DMS 273 (cell line): ENCODE measurements around the gene BFAR.
"Not testable (repeated sequence)": the region's sequence is repeated elsewhere in the genome, so short reads cannot be mapped to it uniquely, and the experiment has no call there.

Experiments used
- DNase-seq: peaks from one replicate; lab custom pipeline; 2025; ENCODE audit not compliant: unreplicated experiment; lab: John Stamatoyannopoulos, UW

The BFAR gene

GRCh38 chr16:14632693-14633569, at the start of gene BFAR:
TSS of gene BFAR (plus strand) at chr16:14632951. CDS start at chr16:14644347, 11,396 bp downstream.
- peak; percentile 99 for DNase-seq

- DNase-seq = no peak
These were observed 47.5 kb upstream of the BFAR start for GRCh38 chr16:14585287-14585686.

- no peak for DNase-seq
These were observed 46.0 kb upstream of the BFAR start for GRCh38 chr16:14586637-14587305.

DNA sequence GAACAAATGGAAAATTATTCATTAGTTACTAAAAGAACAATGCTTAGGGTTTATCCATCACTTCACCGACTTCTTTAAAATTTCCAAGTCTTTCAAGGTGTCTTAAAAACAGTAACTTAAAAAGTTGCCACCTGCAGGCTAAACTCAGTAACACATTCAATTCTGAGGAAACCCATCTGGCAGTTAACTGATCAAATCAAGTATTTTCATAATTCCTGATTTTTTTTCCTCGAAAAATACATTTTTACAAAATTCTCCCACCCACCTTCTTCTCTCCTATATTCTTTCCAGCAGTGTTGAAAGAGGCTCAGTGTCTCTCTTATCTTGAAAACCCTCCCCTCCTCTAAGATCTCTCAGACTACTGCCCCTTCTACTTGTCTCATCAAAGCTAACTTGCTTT, 32.6 kb upstream of the BFAR start:
- DNase-seq = peak; percentile 35

DNA sequence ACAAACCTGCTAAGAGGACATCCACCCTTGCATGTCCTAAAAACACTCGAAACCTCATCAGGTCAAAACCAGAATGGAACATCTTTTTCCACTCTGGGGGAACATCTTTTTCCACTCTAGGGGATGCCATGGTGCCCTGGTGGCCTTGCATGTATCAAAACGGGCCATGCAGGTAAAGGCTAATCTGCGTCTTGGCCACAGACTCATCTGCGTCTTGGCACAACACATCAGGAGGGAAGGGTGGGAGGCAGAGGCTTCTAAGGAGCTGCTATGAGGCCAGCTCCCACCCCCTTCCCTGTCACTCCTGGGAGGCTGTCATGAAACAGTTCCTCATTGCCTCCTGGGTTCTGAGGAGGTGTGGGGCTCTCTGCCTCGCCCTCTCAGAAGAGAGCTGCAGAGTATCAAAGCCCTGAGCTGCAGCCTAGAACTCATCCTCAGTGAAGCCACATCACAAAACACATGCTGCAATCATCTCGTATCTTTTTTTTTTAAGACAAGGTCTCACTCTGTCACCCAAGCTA, 30.2 kb upstream of the BFAR start:
- no peak for DNase-seq

DNA sequence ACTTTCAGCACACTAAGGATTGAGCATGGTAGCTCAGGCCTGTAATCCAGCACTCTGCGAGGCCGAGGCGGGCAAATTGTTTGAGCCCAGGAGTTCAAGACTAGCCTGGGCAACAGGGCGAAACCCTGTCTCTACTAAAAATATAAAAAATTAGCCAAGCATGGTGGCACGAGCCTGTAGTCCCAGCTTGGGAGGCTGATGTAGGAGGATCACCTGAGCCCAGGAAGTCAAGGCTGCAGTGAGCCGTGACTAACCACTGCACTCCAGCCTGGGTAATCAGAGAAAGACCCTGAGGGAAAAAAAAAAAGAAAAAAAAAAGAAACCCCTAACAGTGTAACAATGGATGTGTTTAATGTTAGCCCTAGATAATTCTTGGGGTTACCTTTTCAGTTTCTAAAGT, 26.6 kb upstream of the BFAR start:
- no peak for DNase-seq

- DNase-seq = no peak
These were observed 24.6 kb upstream of the BFAR start for GRCh38 chr16:14608111-14608566.

GRCh38 chr16:14608604-14609003, 24.1 kb upstream of the BFAR start:
- no peak for DNase-seq

DNA sequence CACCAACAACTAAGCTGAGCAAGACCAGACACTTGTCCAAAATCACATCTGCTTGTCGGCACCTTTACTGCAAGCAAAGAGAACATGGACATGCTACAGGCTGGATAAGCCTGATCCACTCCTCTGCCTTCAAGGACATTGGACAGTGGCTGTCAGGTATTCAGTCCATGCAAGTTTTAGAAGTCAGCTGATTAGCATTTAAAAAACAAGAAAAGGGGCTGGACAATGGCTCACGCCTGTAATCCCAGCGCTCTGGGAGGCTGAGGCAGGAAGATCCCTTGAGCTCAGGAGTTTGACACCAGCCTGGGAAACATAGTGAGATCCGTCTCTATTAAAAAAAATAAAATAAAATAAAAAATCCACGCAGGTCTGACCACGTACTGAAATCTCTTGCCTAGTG, 23.0 kb upstream of the BFAR start:
- no peak for DNase-seq

- DNase-seq = no peak
These were observed 21.1 kb upstream of the BFAR start for GRCh38 chr16:14611660-14612059.

DNA sequence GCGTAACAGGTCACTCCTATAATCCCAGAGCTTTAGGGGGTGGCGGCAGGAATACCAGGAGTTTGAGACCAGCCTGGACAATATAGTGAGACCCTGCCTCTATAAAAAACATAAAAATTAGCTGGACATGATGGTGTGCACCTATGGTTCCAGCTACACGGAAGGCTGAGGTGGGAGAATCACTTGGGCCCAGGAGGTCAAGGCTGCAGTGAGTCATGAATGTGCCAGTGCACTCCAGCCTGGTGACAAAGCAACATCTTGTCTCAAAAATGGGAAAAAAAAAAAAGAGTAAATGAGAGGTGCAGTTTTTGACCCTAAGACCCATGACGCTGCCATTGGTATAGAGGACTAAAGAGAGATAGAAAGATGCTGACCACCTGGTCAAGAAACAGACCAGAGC, 18.8 kb upstream of the BFAR start:
- DNase-seq = no peak

DNA sequence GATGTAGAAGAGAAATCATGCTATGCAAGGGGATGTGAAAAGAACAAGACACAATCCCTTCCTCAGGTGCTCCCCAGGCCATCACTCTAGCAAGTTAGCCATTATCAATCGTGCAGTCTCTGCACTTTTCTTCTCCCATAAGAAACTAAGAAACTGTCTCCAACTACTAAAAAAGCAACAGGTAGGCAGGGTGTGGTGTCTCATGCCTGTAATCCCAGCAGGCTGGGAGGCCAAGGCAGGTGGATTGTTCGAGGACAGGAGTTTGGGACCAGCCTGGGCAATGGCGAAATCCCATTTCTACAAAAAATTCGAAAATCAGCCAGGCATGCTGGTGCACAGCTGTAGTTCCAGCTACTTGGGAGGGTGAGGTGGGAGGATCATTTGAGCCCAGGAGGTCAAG, 16.5 kb upstream of the BFAR start:
- no peak for DNase-seq

DNA sequence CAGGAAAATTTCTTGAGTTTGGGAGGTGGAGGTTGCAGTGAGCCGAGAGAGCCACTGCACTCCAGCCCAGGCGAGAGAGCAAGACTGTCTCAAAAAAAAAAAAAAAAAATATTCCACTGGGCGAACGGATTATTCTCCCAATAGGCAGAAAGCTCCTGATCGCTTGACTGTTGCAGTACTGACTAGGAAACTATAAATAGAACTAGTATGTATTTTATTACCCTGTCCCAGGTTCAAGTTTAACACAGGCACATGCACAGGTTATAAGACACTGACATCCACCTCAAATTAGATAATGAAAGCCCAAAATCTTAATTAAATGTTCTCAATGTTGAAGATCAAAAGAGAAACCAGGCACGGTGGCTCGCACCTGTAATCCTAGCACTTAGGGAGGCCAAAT, 14.2 kb upstream of the BFAR start:
- DNase-seq = no peak

GRCh38 chr16:14627078-14627477, 5.7 kb upstream of the BFAR start:
- DNase-seq = no peak

DNA sequence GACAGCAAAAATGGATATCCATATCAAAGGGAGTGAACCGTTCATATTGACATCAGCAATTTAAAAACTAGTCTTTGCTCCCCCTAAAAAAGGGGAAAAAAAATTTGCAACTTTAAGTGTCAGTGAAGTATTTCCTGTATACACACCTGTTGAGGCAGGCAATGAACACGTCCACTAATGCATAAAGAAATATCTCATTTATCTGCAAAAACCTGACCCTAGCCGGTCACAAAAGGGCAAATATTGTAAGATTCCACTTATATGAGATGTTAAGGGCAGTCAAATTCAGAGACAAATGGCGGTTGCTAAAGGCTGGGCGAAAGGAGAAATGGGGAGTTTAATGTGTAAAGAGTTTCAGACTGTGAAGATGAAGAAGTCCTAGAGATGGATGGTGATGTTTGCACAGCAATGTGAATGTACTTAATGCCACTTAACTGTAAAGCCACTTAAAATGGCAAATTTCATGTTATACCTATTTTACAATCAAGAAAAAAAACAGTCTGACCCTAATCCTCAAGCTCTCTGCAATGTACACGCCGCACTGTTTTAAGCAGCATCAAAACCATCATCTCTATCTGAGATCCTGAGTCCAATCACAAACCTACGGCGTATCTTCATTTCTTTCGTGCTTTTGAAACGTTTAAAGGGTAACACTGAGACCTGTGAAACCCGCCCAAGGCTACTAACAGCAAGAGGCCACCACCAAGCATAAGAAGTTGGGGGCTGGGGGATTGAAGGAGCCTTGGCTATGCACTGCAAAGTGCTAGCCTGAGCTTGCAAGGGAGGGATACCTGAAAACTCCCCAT, 3.7 kb upstream of the BFAR start:
- peak; percentile 48 for DNase-seq

DNA sequence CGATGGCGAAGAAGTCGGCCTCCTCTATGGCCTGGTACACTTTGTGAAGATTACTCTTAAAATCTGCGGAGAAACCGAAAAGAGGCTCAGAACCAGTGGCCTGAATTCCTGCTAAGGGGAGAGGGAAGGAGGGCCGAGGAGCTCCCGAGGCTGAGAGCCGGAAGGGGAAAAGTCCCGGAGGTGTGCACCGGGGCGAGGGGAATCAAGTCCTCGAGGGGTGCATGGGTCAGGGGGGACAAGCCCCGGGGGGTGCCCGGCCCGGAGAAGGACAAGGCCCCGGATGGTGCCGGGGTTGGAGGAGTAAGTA, 3.2 kb upstream of the BFAR start:
- peak; percentile 61 for DNase-seq

- DNase-seq = peak; percentile 98
These were observed 2.7 kb upstream of the BFAR start, which contains the start of gene PARN for GRCh38 chr16:14629919-14630619. TSS of gene PARN (minus strand) at chr16:14630260. CDS start at chr16:14630125, 135 bp downstream.

- not testable (repeated sequence) for DNase-seq
These were observed 2.0 kb upstream of the BFAR start for GRCh38 chr16:14630620-14631330.

DNA sequence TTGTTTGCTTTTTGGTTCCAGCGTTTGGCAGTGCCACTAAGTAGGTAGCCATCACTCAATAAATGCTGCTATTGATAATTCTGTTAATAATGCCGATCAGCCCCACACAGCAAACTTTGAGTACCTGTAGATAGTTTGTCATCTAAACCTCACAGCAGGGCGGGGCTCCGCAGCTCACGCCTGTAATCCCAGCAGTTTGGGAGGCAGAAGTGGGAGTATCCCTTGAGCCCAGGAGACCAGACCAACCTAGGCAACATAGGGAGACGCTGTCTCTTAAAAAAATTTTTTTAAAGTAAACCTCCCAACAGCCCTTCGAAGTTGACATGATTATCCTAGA, 1.6 kb downstream of the BFAR start:
- no peak for DNase-seq
